AG04450 (cell line): Measurements from ENCODE around the gene C9orf50. TPM values are rescaled to one million over a fixed set of nuclear protein-coding genes. Genes with fewer than 3 reads are reported as not detected.

Source experiments
- CTCF ChIA-PET: fragments of 300-600, 350-600 bp; formaldehyde crosslinking; extraction: SDS; loops from one replicate; lab custom pipeline; 2022; ENCODE audit warnings: antibody characterized with exemption, inconsistent platforms; lab: Charles Lee
- POLR2A ChIA-PET: fragments of 350-600 bp; formaldehyde crosslinking; extraction: SDS; loops from one replicate; lab custom pipeline; 2021; ENCODE audit warnings: antibody characterized with exemption, inconsistent platforms; lab: Yijun Ruan, JAX
- DNase-seq: peaks from one replicate; pipeline ENCODE4 v3.0.0-alpha.2; 2011; ENCODE audit warnings: low read depth, low spot score
- H3K27ac ChIP-seq: one replicate; pipeline ENCODE4 v1.5.1; 2012; ENCODE audit warnings: low read depth, low read length, control low read depth
- H3K27me3 ChIP-seq: one replicate; pipeline ENCODE4 v1.6.0; 2012; ENCODE audit warnings: low read length; ENCODE audit not compliant: control insufficient read depth, insufficient read depth
- H3K4me3 ChIP-seq: 2 replicates; pipeline ENCODE4 v1.5.1; 2011; ENCODE audit warnings: mild to moderate bottlenecking, low read depth, low read length, control low read depth
- H3K9me3 ChIP-seq: 2 replicates; pipeline ENCODE4 v1.5.1; 2012; ENCODE audit warnings: low read length; ENCODE audit not compliant: control insufficient read depth, insufficient read depth
- CTCF ChIP-seq: IDR thresholded peaks from 2 replicates; pipeline ENCODE4 v1.5.1; 2011; ENCODE audit warnings: low read depth, low read length, control low read depth, inconsistent platforms
- polyA plus RNA-seq: library from polyadenylated mRNA; depleted of rRNA; stranded (reverse); fragments of >200 nt; gene quantifications from 2 replicates; pipeline ENCODE4 v1.2.3, GENCODE V29; 2011

The C9orf50 gene
- polyA plus RNA-seq, 1 experiment = 0.30 TPM

- Histone ChIP-seq H3K27me3 (no peaks in the 10 kb centered on the region), H3K4me3 (no peak overlapping the region), H3K27ac (no peak overlapping the region), H3K9me3 (no peaks in the 10 kb centered on the region)
- ChIA-PET CTCF (no interaction called here), POLR2A (interaction anchor here (0.6 kb wide), 1 partner anchor 8 kb away, joined by 3 read pairs; no protein-coding TSS in a partner anchor)
- TF ChIP-seq CTCF = no peak
- DNase-seq = no peak
Observed at GRCh38 chr9:129590466-129590865, 30.4 kb downstream of the C9orf50 start.

GRCh38 chr9:129587487-129588262 lies 33.2 kb downstream of the C9orf50 start:
- H3K4me3 ChIP-seq = no peak overlapping the region
- DNase-seq = no peak
- H3K27me3 ChIP-seq = no peaks in the 10 kb centered on the region
- no peak for TF ChIP-seq CTCF
- POLR2A ChIA-PET = interaction anchor here (0.6 kb wide), 2 partner anchors 442 to 468 kb away, joined by 3 read pairs; no protein-coding TSS in a partner anchor
- H3K27ac ChIP-seq = no peak overlapping the region
- CTCF ChIA-PET = interaction anchor here (0.8 kb wide), 1 partner anchor 37 kb away, joined by 3 read pairs; no protein-coding TSS in a partner anchor
- no peaks in the 10 kb centered on the region; the same call in 1 of the 2 replicates for H3K9me3 ChIP-seq

- H3K27me3 ChIP-seq = no peaks in the 10 kb centered on the region
- ChIA-PET CTCF (interaction anchor here (0.7 to 0.8 kb wide), 2 partner anchors 38 to 413 kb away, joined by 3 read pairs; no protein-coding TSS in a partner anchor), POLR2A (interaction anchor here (0.8 to 1.4 kb wide), 2 partner anchors 12 to 408 kb away, joined by 3 to 4 read pairs; partner anchors contain the start of gene IER5L)
- H3K4me3 ChIP-seq = no peak overlapping the region
- H3K9me3 ChIP-seq = no peaks in the 10 kb centered on the region; the same call in 1 of the 2 replicates
- DNase-seq = no peak
- no peak overlapping the region for H3K27ac ChIP-seq
- no peak for TF ChIP-seq CTCF
Observed at GRCh38 chr9:129586685-129587084, 34.2 kb downstream of the C9orf50 start.

- no peaks in the 10 kb centered on the region for H3K27me3 ChIP-seq
- TF ChIP-seq CTCF = no peak
- DNase-seq = no peak
- ChIA-PET CTCF (no interaction called here), POLR2A (interaction anchor here (0.8 to 1.4 kb wide), 2 partner anchors 11 to 408 kb away, joined by 3 to 4 read pairs; partner anchors contain the start of gene IER5L)
- H3K27ac ChIP-seq = no peak overlapping the region
- H3K9me3 ChIP-seq = no peaks in the 10 kb centered on the region; the same call in 1 of the 2 replicates
- H3K4me3 ChIP-seq = no peak overlapping the region
Observed at GRCh38 chr9:129586245-129586644, 34.7 kb downstream of the C9orf50 start.

- CTCF ChIA-PET = interaction anchor here (0.6 kb wide), 2 partner anchors 348 to 419 kb away, joined by 3 to 6 read pairs; no protein-coding TSS in a partner anchor
- Histone ChIP-seq H3K27ac (no peak overlapping the region), H3K27me3 (no peaks in the 10 kb centered on the region), H3K4me3 (no peak overlapping the region), H3K9me3 (no peaks in the 10 kb centered on the region; the same call in 1 of the 2 replicates)
- TF ChIP-seq CTCF = no peak
- no peak for DNase-seq
- POLR2A ChIA-PET = no interaction called here
Observed at GRCh38 chr9:129585352-129585751, 35.5 kb downstream of the C9orf50 start.
